GM10266 (cell line): ENCODE data around the gene APOL5.

ENCODE experiments used
- DNase-seq: peaks from one replicate; pipeline ENCODE4 v3.0.0; 2012; ENCODE audit errors: extremely low spot score
- CTCF ChIP-seq: IDR thresholded peaks from 2 replicates; pipeline ENCODE4 v1.5.1; 2012; ENCODE audit warnings: mild to moderate bottlenecking, low read depth; ENCODE audit not compliant: control insufficient read depth, insufficient read depth; ENCODE audit errors: missing control alignments

Gene APOL5

DNA sequence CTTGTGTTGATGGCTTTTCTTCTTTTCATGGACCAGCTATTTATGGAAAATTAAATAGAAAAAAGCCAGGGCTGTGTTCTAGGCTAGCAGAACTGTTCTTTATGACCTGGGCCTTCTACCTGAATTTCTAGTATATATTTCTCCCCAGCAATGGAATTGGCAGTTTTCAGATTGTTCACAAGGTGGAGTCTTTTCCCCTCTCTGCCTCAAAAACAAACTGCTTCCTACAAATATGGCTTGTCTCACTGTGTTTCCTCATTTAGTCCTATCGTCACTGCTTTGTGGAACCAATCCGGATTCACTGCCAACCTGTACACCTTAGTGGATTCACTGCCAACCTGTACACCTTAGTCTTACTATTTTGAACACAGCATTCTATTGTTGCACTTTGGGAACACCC lies 5.0 kb upstream of the APOL5 start:
- TF ChIP-seq CTCF: no peak
- no peak for DNase-seq

GRCh38 chr22:35719212-35719875 lies 1.7 kb downstream of the APOL5 start:
- DNase-seq: no peak
- TF ChIP-seq CTCF: peak; percentile 19

DNA sequence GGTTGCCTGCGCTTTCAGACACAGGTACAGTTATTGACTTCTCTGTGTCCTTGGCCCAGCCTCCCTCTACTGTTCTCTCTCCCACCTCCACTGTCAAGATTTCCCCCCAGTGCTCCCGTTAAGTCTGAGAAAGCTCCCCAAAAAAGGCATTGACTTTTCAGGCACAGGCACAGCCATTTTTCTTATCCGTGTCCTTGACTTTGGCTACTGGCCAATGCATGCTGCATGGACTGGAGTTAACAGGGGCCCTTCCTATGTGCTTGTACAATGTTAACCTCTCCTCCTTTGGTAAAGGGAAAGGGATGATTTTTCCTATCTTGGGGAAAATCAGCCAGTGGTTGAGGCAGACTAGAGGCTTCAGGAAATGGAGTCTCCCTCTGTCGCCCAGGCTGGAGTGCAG lies 4.3 kb downstream of the APOL5 start:
- TF ChIP-seq CTCF: no peak
- no peak for DNase-seq

- TF ChIP-seq CTCF: no peak
- DNase-seq: no peak
Measured at GRCh38 chr22:35725521-35725920, 7.8 kb downstream of the APOL5 start.

DNA sequence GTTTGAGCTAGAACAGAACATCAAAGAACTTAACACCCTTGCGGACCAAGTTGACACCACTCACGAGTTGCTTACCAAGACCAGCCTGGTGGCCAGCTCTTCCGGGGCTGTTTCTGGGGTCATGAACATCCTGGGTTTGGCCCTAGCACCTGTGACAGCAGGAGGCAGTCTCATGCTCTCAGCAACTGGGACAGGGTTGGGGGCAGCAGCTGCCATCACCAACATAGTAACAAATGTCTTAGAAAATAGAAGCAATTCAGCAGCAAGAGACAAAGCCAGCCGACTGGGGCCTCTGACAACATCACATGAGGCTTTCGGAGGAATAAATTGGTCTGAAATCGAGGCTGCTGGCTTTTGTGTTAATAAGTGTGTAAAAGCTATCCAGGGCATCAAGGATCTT lies 8.7 kb downstream of the APOL5 start:
- TF ChIP-seq CTCF: no peak
- no peak for DNase-seq

GRCh38 chr22:35726933-35727332 lies 9.3 kb downstream of the APOL5 start:
- TF ChIP-seq CTCF: no peak
- no peak for DNase-seq

DNA sequence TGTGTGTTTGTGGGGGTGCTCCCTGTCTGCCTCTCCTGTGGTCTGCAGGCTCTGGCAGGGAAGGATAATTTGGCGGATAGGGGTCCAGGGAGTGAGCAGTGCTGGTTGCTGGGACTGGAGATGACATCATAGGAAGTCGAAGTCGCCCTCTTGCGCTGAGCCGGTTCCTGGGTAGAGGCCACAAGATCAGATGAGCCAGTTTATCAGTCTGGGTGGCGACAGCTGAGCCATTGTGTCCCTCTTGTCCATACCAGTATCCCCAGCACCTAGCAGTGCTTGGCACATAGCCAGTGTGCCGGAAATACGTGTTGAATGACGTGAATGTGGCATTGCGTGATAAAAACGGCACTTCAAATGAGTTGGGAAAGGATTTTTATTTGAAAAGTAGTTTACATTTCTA lies 9.8 kb downstream of the APOL5 start:
- no peak for TF ChIP-seq CTCF
- DNase-seq: no peak
